GM23338 (cell line): ENCODE measurements around the gene ZDHHC1. TPM values are rescaled to one million over a fixed set of nuclear protein-coding genes. Genes with fewer than 3 reads are reported as not detected.

Experiments
- ATAC-seq: fragments of 200-7000 bp; cut with Tn5 transposase; 3 replicates; pipeline ENCODE4 v1.9.1; 2020
- DNase-seq: peaks from one replicate; pipeline ENCODE4 v3.0.0-alpha.2; 2015; ENCODE audit warnings: low spot score
- H2AFZ ChIP-seq: fragments of 200-600 bp; sonication (generic); 2 replicates; pipeline ENCODE4 v1.8.0; 2016; ENCODE audit warnings: antibody characterized with exemption, mild to moderate bottlenecking, moderate library complexity
- H3F3A ChIP-seq: fragments of 200-600 bp; sonication (generic); replicated peaks from 2 replicates; pipeline ENCODE4 v1.8.0; 2017; ENCODE audit warnings: antibody characterized with exemption, mixed run types, low read depth
- H3K27ac ChIP-seq: fragments of 200-600 bp; sonication (generic); 2 replicates; pipeline ENCODE4 v1.6.1; 2016; ENCODE audit warnings: low read depth
- H3K27me3 ChIP-seq: fragments of 200-600 bp; sonication (generic); 2 replicates; pipeline ENCODE4 v1.8.0; 2016; ENCODE audit warnings: mild to moderate bottlenecking, mixed run types, moderate library complexity; ENCODE audit not compliant: insufficient read depth
- H3K36me3 ChIP-seq: fragments of 200-600 bp; sonication (generic); 2 replicates; pipeline ENCODE4 v1.8.0; 2016; ENCODE audit warnings: mild to moderate bottlenecking; ENCODE audit not compliant: insufficient read depth
- H3K4me1 ChIP-seq: fragments of 200-600 bp; sonication (generic); 2 replicates; pipeline ENCODE4 v1.8.0; 2016; ENCODE audit warnings: mild to moderate bottlenecking, moderate library complexity; ENCODE audit not compliant: insufficient read depth
- H3K4me2 ChIP-seq: fragments of 200-600 bp; sonication (generic); 2 replicates; pipeline ENCODE4 v1.7.1; 2017; ENCODE audit warnings: mixed run types
- H3K4me3 ChIP-seq: fragments of 200-600 bp; sonication (generic); 2 replicates; pipeline ENCODE4 v1.6.1; 2016; ENCODE audit warnings: mixed run types
- H3K79me2 ChIP-seq: fragments of 200-600 bp; sonication (generic); replicated peaks from 2 replicates; pipeline ENCODE4 v1.8.0; 2017; ENCODE audit warnings: mild to moderate bottlenecking; ENCODE audit not compliant: insufficient read depth
- H3K9me2 ChIP-seq: fragments of 200-600 bp; sonication (generic); 2 replicates; pipeline ENCODE4 v1.8.0; 2017; ENCODE audit not compliant: insufficient read depth
- H4K20me1 ChIP-seq: fragments of 200-600 bp; sonication (generic); replicated peaks from 2 replicates; pipeline ENCODE4 v1.8.0; 2017; ENCODE audit warnings: mild to moderate bottlenecking; ENCODE audit not compliant: insufficient read depth
- H3K27ac Mint-ChIP-seq: 2 replicates; pipeline ENCODE4 v1.8.0; 2020; ENCODE audit warnings: inconsistent platforms, mild to moderate bottlenecking, moderate library complexity, mixed read lengths
- H3K27me3 Mint-ChIP-seq: 3 replicates; pipeline ENCODE4 v1.8.0; 2022; ENCODE audit warnings: low read depth, mild to moderate bottlenecking, moderate library complexity, mixed read lengths, inconsistent platforms; ENCODE audit not compliant: insufficient read depth, poor library complexity
- H3K36me3 Mint-ChIP-seq: 3 replicates; pipeline ENCODE4 v1.8.0; 2021; ENCODE audit warnings: low read depth, mild to moderate bottlenecking, inconsistent platforms, moderate library complexity, mixed read lengths
- H3K4me1 Mint-ChIP-seq: 3 replicates; pipeline ENCODE4 v1.8.0; 2020; ENCODE audit warnings: mild to moderate bottlenecking, inconsistent platforms, mixed read lengths
- H3K4me3 Mint-ChIP-seq: 3 replicates; pipeline ENCODE4 v1.8.0; 2021; ENCODE audit warnings: moderate library complexity, mild to moderate bottlenecking, inconsistent platforms, mixed read lengths
- H3K9me3 Mint-ChIP-seq: 3 replicates; pipeline ENCODE4 v1.8.0; 2020; ENCODE audit warnings: moderate library complexity, mild to moderate bottlenecking, inconsistent platforms, mixed read lengths
- CREB1 ChIP-seq: fragments of 250-450 bp; sonication (Bioruptor Pico); IDR thresholded peaks from 2 replicates; pipeline ENCODE4 v1.5.0; 2020; ENCODE audit warnings: low read depth, mild to moderate bottlenecking, moderate library complexity
- EZH2 ChIP-seq: fragments of 200-600 bp; sonication (generic); IDR thresholded peaks from one replicate; pipeline ENCODE4 v1.8.0; 2017; ENCODE audit warnings: antibody characterized with exemption, mild to moderate bottlenecking, low read depth; ENCODE audit not compliant: unreplicated experiment
- EZH2phosphoT487 ChIP-seq: fragments of 200-600 bp; sonication (generic); IDR thresholded peaks from one replicate; pipeline ENCODE4 v1.8.1; 2018; ENCODE audit warnings: antibody characterized with exemption; ENCODE audit not compliant: unreplicated experiment
- JUNB ChIP-seq: IDR thresholded peaks from one replicate; pipeline ENCODE4 v1.6.1; 2016; ENCODE audit warnings: antibody characterized with exemption; ENCODE audit not compliant: unreplicated experiment
- NANOG ChIP-seq: IDR thresholded peaks from 2 replicates; pipeline ENCODE4 v1.6.1; 2016; ENCODE audit warnings: antibody characterized with exemption, borderline replicate concordance
- POLR2AphosphoS5 ChIP-seq: IDR thresholded peaks from 2 replicates; pipeline ENCODE4 v1.6.1; 2016; ENCODE audit warnings: antibody characterized with exemption, low read depth
- STAT1 ChIP-seq: IDR thresholded peaks from one replicate; pipeline ENCODE4 v1.6.1; 2016; ENCODE audit warnings: antibody characterized with exemption; ENCODE audit not compliant: unreplicated experiment
- ZNF114 ChIP-seq: fragments of 250-450 bp; sonication (Bioruptor Pico); IDR thresholded peaks from 2 replicates; pipeline ENCODE4 v1.5.0; 2020; ENCODE audit warnings: mild to moderate bottlenecking, moderate library complexity
- ZNF331 ChIP-seq: fragments of 250-450 bp; sonication (Bioruptor Pico); IDR thresholded peaks from 2 replicates; pipeline ENCODE4 v1.5.0; 2020; ENCODE audit warnings: low read depth, mild to moderate bottlenecking, moderate library complexity
- polyA plus RNA-seq: library from polyadenylated mRNA; unstranded; fragments of >200 nt; fragmentation: Nextera tagmentation; extraction: Ambion mirVana; gene quantifications from 2 replicates; pipeline ENCODE4 v1.2.1, GENCODE V29; 2016
- total RNA-seq: library from RNA; depleted of rRNA; stranded (reverse); fragments of >200 nt; shearing (Covaris generic); gene quantifications from 2 replicates; pipeline ENCODE4 v1.2.3, GENCODE V29; 2014
- TF ChIP-seq, protein P1 (sequence below): IDR thresholded peaks from 2 replicates; pipeline ENCODE4 v1.6.1; 2016; ENCODE audit warnings: antibody characterized with exemption
- TF ChIP-seq, protein P2 (sequence below), 2 experiments: fragments of 200-600 bp in 1 of 2; sonication (generic) in 1 of 2; conservative IDR thresholded peaks; 2 replicates each; pipeline versions ENCODE4 v1.5.1 to v1.6.1; 2016 to 2017; ENCODE audit warnings: antibody characterized with exemption in 2 of 2, low read depth in 2 of 2, mild to moderate bottlenecking in 2 of 2, moderate library complexity in 1 of 2
- TF ChIP-seq, protein P3 (sequence below): fragments of 250-450 bp; sonication (Bioruptor Pico); IDR thresholded peaks from 2 replicates; pipeline ENCODE4 v1.5.0; 2020; ENCODE audit warnings: mild to moderate bottlenecking, moderate library complexity
- TF ChIP-seq, protein P4 (sequence below): IDR thresholded peaks from one replicate; pipeline ENCODE4 v1.6.1; 2018; ENCODE audit warnings: antibody characterized with exemption; ENCODE audit not compliant: unreplicated experiment

The ZDHHC1 gene
- total and polyA plus RNA-seq, 2 experiments from 2014 or later, result 1.4 to 2.7 TPM

DNA sequence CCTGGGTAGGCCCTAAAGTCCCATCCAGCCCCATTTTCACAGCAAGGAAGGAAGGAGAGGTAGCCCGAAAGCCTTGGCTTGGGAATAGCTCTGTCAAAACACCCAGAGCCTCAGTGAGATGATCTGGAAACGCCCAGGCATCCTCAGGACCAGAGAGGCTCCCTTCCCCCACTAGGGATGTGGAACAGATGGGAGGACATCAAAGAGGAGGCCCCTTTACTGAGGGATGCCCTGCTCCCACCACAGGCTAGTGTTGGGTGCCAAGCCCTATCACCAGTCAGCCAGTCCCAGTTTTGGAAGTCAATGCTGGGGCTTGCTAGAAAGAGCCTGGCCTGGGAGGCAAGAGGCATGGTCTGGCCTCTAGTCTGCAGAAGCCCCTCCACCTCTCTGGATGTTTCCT is 27.7 kb downstream of the ZDHHC1 start:
- ATAC-seq, result no peak
- H3K36me3 ChIP-seq, result no peaks in the 10 kb centered on the region
- H3K9me2 ChIP-seq, result no peaks in the 10 kb centered on the region
- Mint-ChIP-seq H3K4me3 (no peak overlapping the region), H3K36me3 (no peaks in the 10 kb centered on the region; the same call in 2 of the 3 replicates), H3K9me3 (no peaks in the 10 kb centered on the region), H3K27me3 (peaks cover 33% of the 10 kb centered on the region), H3K27ac (no peak overlapping the region), H3K4me1 (peaks cover 23% of the 10 kb centered on the region)
- H3K79me2 ChIP-seq, result no peaks in the 10 kb centered on the region
- H3K4me2 ChIP-seq, result no peak overlapping the region
- H3K4me3 ChIP-seq, result no peak overlapping the region
- TF ChIP-seq, protein P1, sequence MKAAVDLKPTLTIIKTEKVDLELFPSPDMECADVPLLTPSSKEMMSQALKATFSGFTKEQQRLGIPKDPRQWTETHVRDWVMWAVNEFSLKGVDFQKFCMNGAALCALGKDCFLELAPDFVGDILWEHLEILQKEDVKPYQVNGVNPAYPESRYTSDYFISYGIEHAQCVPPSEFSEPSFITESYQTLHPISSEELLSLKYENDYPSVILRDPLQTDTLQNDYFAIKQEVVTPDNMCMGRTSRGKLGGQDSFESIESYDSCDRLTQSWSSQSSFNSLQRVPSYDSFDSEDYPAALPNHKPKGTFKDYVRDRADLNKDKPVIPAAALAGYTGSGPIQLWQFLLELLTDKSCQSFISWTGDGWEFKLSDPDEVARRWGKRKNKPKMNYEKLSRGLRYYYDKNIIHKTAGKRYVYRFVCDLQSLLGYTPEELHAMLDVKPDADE, result no peak
- TF ChIP-seq, protein P2, sequence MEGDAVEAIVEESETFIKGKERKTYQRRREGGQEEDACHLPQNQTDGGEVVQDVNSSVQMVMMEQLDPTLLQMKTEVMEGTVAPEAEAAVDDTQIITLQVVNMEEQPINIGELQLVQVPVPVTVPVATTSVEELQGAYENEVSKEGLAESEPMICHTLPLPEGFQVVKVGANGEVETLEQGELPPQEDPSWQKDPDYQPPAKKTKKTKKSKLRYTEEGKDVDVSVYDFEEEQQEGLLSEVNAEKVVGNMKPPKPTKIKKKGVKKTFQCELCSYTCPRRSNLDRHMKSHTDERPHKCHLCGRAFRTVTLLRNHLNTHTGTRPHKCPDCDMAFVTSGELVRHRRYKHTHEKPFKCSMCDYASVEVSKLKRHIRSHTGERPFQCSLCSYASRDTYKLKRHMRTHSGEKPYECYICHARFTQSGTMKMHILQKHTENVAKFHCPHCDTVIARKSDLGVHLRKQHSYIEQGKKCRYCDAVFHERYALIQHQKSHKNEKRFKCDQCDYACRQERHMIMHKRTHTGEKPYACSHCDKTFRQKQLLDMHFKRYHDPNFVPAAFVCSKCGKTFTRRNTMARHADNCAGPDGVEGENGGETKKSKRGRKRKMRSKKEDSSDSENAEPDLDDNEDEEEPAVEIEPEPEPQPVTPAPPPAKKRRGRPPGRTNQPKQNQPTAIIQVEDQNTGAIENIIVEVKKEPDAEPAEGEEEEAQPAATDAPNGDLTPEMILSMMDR (conservative IDR thresholded peaks at IDR 0.05; ENCODE audit: low read depth in 2 of 2), result no peak
- TF ChIP-seq STAT1 (no peak), CREB1 (CRISPR knock-in tag) (no peak), ZNF331 (CRISPR knock-in tag) (no peak), JUNB (no peak), EZH2phosphoT487 (no peak), POLR2AphosphoS5 (no peak), NANOG (no peak), ZNF114 (CRISPR knock-in tag) (no peak), EZH2 (no peak)
- TF ChIP-seq, protein P3, sequence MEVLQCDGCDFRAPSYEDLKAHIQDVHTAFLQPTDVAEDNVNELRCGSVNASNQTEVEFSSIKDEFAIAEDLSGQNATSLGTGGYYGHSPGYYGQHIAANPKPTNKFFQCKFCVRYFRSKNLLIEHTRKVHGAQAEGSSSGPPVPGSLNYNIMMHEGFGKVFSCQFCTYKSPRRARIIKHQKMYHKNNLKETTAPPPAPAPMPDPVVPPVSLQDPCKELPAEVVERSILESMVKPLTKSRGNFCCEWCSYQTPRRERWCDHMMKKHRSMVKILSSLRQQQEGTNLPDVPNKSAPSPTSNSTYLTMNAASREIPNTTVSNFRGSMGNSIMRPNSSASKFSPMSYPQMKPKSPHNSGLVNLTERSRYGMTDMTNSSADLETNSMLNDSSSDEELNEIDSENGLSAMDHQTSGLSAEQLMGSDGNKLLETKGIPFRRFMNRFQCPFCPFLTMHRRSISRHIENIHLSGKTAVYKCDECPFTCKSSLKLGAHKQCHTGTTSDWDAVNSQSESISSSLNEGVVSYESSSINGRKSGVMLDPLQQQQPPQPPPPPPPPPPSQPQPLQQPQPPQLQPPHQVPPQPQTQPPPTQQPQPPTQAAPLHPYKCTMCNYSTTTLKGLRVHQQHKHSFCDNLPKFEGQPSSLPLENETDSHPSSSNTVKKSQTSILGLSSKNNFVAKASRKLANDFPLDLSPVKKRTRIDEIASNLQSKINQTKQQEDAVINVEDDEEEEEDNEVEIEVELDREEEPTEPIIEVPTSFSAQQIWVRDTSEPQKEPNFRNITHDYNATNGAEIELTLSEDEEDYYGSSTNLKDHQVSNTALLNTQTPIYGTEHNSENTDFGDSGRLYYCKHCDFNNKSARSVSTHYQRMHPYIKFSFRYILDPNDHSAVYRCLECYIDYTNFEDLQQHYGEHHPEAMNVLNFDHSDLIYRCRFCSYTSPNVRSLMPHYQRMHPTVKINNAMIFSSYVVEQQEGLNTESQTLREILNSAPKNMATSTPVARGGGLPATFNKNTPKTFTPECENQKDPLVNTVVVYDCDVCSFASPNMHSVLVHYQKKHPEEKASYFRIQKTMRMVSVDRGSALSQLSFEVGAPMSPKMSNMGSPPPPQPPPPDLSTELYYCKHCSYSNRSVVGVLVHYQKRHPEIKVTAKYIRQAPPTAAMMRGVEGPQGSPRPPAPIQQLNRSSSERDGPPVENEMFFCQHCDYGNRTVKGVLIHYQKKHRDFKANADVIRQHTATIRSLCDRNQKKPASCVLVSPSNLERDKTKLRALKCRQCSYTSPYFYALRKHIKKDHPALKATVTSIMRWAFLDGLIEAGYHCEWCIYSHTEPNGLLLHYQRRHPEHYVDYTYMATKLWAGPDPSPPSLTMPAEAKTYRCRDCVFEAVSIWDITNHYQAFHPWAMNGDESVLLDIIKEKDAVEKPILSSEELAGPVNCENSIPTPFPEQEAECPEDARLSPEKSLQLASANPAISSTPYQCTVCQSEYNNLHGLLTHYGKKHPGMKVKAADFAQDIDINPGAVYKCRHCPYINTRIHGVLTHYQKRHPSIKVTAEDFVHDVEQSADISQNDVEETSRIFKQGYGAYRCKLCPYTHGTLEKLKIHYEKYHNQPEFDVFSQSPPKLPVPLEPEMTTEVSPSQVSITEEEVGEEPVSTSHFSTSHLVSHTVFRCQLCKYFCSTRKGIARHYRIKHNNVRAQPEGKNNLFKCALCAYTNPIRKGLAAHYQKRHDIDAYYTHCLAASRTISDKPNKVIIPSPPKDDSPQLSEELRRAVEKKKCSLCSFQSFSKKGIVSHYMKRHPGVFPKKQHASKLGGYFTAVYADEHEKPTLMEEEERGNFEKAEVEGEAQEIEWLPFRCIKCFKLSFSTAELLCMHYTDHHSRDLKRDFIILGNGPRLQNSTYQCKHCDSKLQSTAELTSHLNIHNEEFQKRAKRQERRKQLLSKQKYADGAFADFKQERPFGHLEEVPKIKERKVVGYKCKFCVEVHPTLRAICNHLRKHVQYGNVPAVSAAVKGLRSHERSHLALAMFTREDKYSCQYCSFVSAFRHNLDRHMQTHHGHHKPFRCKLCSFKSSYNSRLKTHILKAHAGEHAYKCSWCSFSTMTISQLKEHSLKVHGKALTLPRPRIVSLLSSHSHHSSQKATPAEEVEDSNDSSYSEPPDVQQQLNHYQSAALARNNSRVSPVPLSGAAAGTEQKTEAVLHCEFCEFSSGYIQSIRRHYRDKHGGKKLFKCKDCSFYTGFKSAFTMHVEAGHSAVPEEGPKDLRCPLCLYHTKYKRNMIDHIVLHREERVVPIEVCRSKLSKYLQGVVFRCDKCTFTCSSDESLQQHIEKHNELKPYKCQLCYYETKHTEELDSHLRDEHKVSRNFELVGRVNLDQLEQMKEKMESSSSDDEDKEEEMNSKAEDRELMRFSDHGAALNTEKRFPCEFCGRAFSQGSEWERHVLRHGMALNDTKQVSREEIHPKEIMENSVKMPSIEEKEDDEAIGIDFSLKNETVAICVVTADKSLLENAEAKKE, result no peak
- TF ChIP-seq, protein P4, sequence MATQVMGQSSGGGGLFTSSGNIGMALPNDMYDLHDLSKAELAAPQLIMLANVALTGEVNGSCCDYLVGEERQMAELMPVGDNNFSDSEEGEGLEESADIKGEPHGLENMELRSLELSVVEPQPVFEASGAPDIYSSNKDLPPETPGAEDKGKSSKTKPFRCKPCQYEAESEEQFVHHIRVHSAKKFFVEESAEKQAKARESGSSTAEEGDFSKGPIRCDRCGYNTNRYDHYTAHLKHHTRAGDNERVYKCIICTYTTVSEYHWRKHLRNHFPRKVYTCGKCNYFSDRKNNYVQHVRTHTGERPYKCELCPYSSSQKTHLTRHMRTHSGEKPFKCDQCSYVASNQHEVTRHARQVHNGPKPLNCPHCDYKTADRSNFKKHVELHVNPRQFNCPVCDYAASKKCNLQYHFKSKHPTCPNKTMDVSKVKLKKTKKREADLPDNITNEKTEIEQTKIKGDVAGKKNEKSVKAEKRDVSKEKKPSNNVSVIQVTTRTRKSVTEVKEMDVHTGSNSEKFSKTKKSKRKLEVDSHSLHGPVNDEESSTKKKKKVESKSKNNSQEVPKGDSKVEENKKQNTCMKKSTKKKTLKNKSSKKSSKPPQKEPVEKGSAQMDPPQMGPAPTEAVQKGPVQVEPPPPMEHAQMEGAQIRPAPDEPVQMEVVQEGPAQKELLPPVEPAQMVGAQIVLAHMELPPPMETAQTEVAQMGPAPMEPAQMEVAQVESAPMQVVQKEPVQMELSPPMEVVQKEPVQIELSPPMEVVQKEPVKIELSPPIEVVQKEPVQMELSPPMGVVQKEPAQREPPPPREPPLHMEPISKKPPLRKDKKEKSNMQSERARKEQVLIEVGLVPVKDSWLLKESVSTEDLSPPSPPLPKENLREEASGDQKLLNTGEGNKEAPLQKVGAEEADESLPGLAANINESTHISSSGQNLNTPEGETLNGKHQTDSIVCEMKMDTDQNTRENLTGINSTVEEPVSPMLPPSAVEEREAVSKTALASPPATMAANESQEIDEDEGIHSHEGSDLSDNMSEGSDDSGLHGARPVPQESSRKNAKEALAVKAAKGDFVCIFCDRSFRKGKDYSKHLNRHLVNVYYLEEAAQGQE, result no peak
- 0 out of 2 replicates have a peak, but pooled peaks cover 3% of the 10 kb centered on the region for H3F3A ChIP-seq
- no peak overlapping the region for H3K27ac ChIP-seq
- peaks cover 20% of the 10 kb centered on the region; the same call in 1 of the 2 replicates for H3K4me1 ChIP-seq
- H4K20me1 ChIP-seq, result no peaks in the 10 kb centered on the region
- no peak for DNase-seq
- peaks cover 19% of the 10 kb centered on the region for H3K27me3 ChIP-seq
- H2AFZ ChIP-seq, result no peak overlapping the region
